Osteoblast (primary cell): ENCODE measurements around the gene GPATCH3. TPM values are rescaled to one million over a fixed set of nuclear protein-coding genes. Genes with fewer than 3 reads are reported as not detected.

Experiments used
- DNase-seq: peaks from one replicate; pipeline ENCODE4 v3.0.0; 2011; ENCODE audit warnings: low spot score, mixed read lengths; ENCODE audit not compliant: insufficient read length; ENCODE audit errors: missing footprints
- H2AFZ ChIP-seq: 2 replicates; pipeline ENCODE4 v1.6.0; 2011; ENCODE audit warnings: mild to moderate bottlenecking, low read length
- H3K27ac ChIP-seq: 2 replicates; pipeline ENCODE4 v1.5.1; 2011; ENCODE audit warnings: mild to moderate bottlenecking, low read depth, low read length, moderate library complexity
- H3K27me3 ChIP-seq: 2 replicates; pipeline ENCODE4 v1.6.0; 2012; ENCODE audit warnings: mild to moderate bottlenecking, control low read depth, inconsistent platforms, low read length, moderate library complexity; ENCODE audit not compliant: insufficient read depth
- H3K36me3 ChIP-seq: 2 replicates; pipeline ENCODE4 v1.5.1; 2011; ENCODE audit warnings: mild to moderate bottlenecking, low read length, control low read depth, moderate library complexity; ENCODE audit not compliant: insufficient read depth
- H3K4me1 ChIP-seq: 2 replicates; pipeline ENCODE4 v1.5.1; 2011; ENCODE audit warnings: mild to moderate bottlenecking, low read length, control low read depth, moderate library complexity; ENCODE audit not compliant: insufficient read depth
- H3K4me2 ChIP-seq: 2 replicates; pipeline ENCODE4 v1.6.0; 2011; ENCODE audit warnings: mild to moderate bottlenecking, low read length; ENCODE audit not compliant: insufficient read depth
- H3K4me3 ChIP-seq: fragments of 200-600 bp; sonication (generic); 3 replicates; pipeline ENCODE4 v1.5.1; 2012; ENCODE audit warnings: mild to moderate bottlenecking, low read length, inconsistent platforms; ENCODE audit not compliant: insufficient read depth
- H3K79me2 ChIP-seq: 2 replicates; pipeline ENCODE4 v1.6.0; 2012; ENCODE audit warnings: mild to moderate bottlenecking, low read length, control low read depth, inconsistent platforms; ENCODE audit not compliant: insufficient read depth
- H3K9me3 ChIP-seq: 2 replicates; pipeline ENCODE4 v1.5.1; 2011; ENCODE audit warnings: low read depth, low read length, control low read depth
- H4K20me1 ChIP-seq: 2 replicates; pipeline ENCODE4 v1.6.0; 2012; ENCODE audit warnings: mild to moderate bottlenecking, low read length, control low read depth; ENCODE audit not compliant: insufficient read depth
- CTCF ChIP-seq: IDR thresholded peaks from 2 replicates; pipeline ENCODE4 v1.5.1; 2011; ENCODE audit warnings: mild to moderate bottlenecking, low read depth, low read length, moderate library complexity; ENCODE audit errors: extremely low read depth
- total RNA-seq: library from RNA; depleted of rRNA; stranded (reverse); fragments of >200 nt; gene quantifications from 2 replicates; pipeline ENCODE4 v1.2.3, GENCODE V29; 2012

The GPATCH3 gene
- total RNA-seq, 1 donor, result 10.9 TPM

DNA sequence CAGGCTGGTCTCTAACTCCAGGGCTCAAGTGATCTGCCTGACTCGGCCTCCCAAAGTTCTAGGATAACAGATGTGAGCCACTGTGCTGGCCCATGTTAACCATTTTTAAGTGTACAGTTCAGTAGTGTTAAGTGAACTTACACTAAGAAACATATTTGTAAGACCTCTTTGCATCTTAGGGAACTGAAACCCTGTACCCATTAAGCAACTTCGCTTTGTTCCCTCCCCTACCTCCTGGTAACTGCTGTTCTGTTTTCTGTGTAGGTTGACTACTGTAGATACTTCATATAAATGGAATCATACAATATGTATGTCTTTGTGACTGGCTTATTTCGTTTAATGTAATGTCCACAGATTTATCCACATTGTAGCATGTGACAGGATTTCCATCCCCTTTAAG lies 32.3 kb upstream of the GPATCH3 start:
- Histone ChIP-seq H3K9me3 (no peaks in the 10 kb centered on the region), H3K36me3 (peaks cover 51% of the 10 kb centered on the region), H3K4me1 (no peaks in the 10 kb centered on the region), H3K79me2 (peaks cover 43% of the 10 kb centered on the region), H3K27ac (no peak overlapping the region), H4K20me1 (no peaks in the 10 kb centered on the region), H3K27me3 (no peaks in the 10 kb centered on the region), H3K4me2 (no peak overlapping the region), H2AFZ (no peak overlapping the region), H3K4me3 (no peak overlapping the region)
- no peak for TF ChIP-seq CTCF
- peak; percentile 27 for DNase-seq

DNA sequence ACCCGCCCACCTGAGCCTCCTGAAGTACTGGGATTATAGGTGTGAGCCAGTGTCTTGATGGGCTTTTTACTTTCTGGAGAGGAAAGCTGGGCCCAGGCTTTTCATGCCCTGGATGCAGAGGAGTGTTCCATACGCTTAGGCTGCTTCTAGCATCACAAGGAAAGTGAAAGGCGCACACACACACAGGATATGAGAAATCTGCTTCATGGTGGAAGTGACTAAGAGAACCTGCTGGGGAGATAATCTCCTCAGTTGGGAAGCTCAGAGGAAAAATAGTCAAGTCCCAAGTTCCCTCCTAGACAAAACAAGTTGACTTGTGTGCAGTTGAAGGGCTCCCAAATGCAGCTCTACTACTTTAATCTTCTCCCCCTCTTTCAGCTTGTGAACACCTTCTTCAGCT lies 23.4 kb upstream of the GPATCH3 start:
- DNase-seq, result no peak
- TF ChIP-seq CTCF, result no peak
- peaks cover 22% of the 10 kb centered on the region for H4K20me1 ChIP-seq
- H3K79me2 ChIP-seq, result peaks cover 58% of the 10 kb centered on the region
- no peak overlapping the region for H3K4me2 ChIP-seq
- peaks cover 19% of the 10 kb centered on the region for H3K4me1 ChIP-seq
- no peaks in the 10 kb centered on the region for H3K27me3 ChIP-seq
- peaks cover 46% of the 10 kb centered on the region for H3K36me3 ChIP-seq
- H3K27ac ChIP-seq, result no peak overlapping the region
- no peaks in the 10 kb centered on the region for H3K9me3 ChIP-seq
- no peak overlapping the region for H2AFZ ChIP-seq
- H3K4me3 ChIP-seq, result no peak overlapping the region

DNA sequence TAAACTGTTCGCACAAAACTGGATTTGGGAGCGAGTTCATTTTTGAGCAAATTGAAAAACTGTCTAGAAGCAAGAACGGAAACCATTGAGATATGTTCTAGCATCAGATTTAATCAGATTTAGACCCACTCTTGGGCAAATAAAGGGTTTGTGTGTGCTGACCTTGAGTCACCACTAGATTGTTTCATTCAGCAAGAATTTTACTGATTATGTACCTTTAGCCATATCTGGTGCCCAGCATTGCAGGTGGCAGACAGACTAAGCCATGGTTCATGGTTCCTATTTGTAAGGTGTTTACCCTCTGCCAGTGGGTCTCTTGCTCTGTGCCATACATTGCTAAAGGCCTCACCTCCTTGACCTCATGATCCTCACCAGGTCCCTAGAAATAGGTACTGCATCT lies 22.6 kb upstream of the GPATCH3 start:
- peak overlapping the region; percentile 86 for H3K4me3 ChIP-seq

DNA sequence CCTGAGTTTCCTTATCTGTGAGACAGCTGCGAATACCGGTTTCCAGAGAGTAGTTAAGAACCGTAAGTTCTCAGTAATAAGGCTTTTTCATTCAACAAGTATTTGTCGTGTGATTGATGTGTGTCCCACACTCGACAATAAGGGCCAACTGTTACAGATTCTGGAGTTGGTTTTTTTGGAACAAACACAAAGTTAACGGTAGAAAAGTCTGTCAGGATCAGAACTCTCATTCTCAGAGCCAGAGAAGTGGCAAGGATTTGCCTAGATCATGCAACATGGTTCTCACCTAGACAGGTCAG lies 22.1 kb upstream of the GPATCH3 start:
- Histone ChIP-seq H3K79me2 (peaks cover 45% of the 10 kb centered on the region), H3K9me3 (no peaks in the 10 kb centered on the region), H2AFZ (peak overlapping the region; percentile 83), H3K27ac (peak overlapping the region; percentile 74), H3K4me2 (peak overlapping the region; percentile 96), H3K4me3 (peak overlapping the region; percentile 86), H4K20me1 (peaks cover 22% of the 10 kb centered on the region), H3K27me3 (no peaks in the 10 kb centered on the region), H3K4me1 (peaks cover 19% of the 10 kb centered on the region), H3K36me3 (peaks cover 33% of the 10 kb centered on the region)
- no peak for TF ChIP-seq CTCF
- DNase-seq, result no peak

More for the DNA sequence above, 22.6 kb upstream of the GPATCH3 start:
- H3K4me2 ChIP-seq, result peak overlapping the region; percentile 96
- TF ChIP-seq CTCF, result no peak
- no peaks in the 10 kb centered on the region for H3K9me3 ChIP-seq
- H4K20me1 ChIP-seq, result peaks cover 22% of the 10 kb centered on the region
- H3K27me3 ChIP-seq, result no peaks in the 10 kb centered on the region
- no peak overlapping the region for H2AFZ ChIP-seq
- peak overlapping the region; percentile 74 for H3K27ac ChIP-seq
- H3K36me3 ChIP-seq, result peaks cover 38% of the 10 kb centered on the region
- H3K79me2 ChIP-seq, result peaks cover 50% of the 10 kb centered on the region
- DNase-seq, result no peak
- peaks cover 19% of the 10 kb centered on the region for H3K4me1 ChIP-seq
